ENCODE results near the gene OSBPL10. TPM values are rescaled to one million over a fixed set of nuclear protein-coding genes. Genes with fewer than 3 reads are reported as not detected.

Gene OSBPL10
- polyA plus RNA-seq, 1 donor from 2014 or later = 2.0 TPM

GRCh38 chr3:31639828-31640227 lies 341.2 kb downstream of the OSBPL10 start:
- Histone ChIP-seq H3K9ac (ENCODE audit: low read length) (no peak overlapping the region), H3K4me3 (ENCODE audit: low read length) (no peak overlapping the region), H3K9me2 (ENCODE audit: insufficient read depth, low read length) (no peaks in the 10 kb centered on the region), H3F3A (ENCODE audit: insufficient read depth, low read length, poor library complexity, severe bottlenecking) (no peaks in the 10 kb centered on the region), H3K4me2 (ENCODE audit: low read length) (no peak overlapping the region), H3K79me2 (replicated peaks; ENCODE audit: insufficient read depth, low read length) (no peaks in the 10 kb centered on the region), H3K36me3 (ENCODE audit: insufficient read depth, low read length) (no peaks in the 10 kb centered on the region), H3K27me3 (ENCODE audit: insufficient read depth, low read depth, low read length) (no peaks in the 10 kb centered on the region), H3K9me3 (ENCODE audit: low read length) (no peaks in the 10 kb centered on the region), H4K20me1 (ENCODE audit: insufficient read depth) (no peaks in the 10 kb centered on the region), H2AFZ (ENCODE audit: low read depth, low read length) (no peak overlapping the region), H3K27ac (ENCODE audit: low read length) (no peak overlapping the region)
- no peak for TF ChIP-seq EZH2 (IDR thresholded peaks at IDR 0.05; ENCODE audit: borderline replicate concordance, insufficient read depth, low read length, poor library complexity, severe bottlenecking)
- TF ChIP-seq POLR2AphosphoS5 (IDR thresholded peaks at IDR 0.05) = no peak
- TF ChIP-seq TAF1 (IDR thresholded peaks at IDR 0.05; ENCODE audit: low read depth) = no peak
- no peak for TF ChIP-seq CTCF (IDR thresholded peaks at IDR 0.05; ENCODE audit: poor library complexity, severe bottlenecking)
- TF ChIP-seq SMC3 (conservative IDR thresholded peaks at IDR 0.05; ENCODE audit: poor library complexity) = no peak
- no peak for TF ChIP-seq REST (IDR thresholded peaks at IDR 0.05; ENCODE audit: borderline replicate concordance)
- no peak for TF ChIP-seq RAD21 (conservative IDR thresholded peaks at IDR 0.05)
- TF ChIP-seq EP300 (conservative IDR thresholded peaks at IDR 0.05; ENCODE audit: poor library complexity, severe bottlenecking) = no peak
- TF ChIP-seq MXI1 (conservative IDR thresholded peaks at IDR 0.05; ENCODE audit: poor library complexity, severe bottlenecking) = no peak

GRCh38 chr3:31636694-31637442 lies 344.2 kb downstream of the OSBPL10 start:
- Histone ChIP-seq H4K20me1 (ENCODE audit: insufficient read depth) (no peaks in the 10 kb centered on the region), H3F3A (ENCODE audit: insufficient read depth, low read length, poor library complexity, severe bottlenecking) (no peaks in the 10 kb centered on the region), H3K9me3 (ENCODE audit: low read length) (no peaks in the 10 kb centered on the region), H2AFZ (ENCODE audit: low read depth, low read length) (no peak overlapping the region), H3K36me3 (ENCODE audit: insufficient read depth, low read length) (no peaks in the 10 kb centered on the region), H3K4me2 (ENCODE audit: low read length) (no peak overlapping the region), H3K27me3 (ENCODE audit: insufficient read depth, low read depth, low read length) (no peaks in the 10 kb centered on the region), H3K9me2 (ENCODE audit: insufficient read depth, low read length) (no peaks in the 10 kb centered on the region), H3K79me2 (replicated peaks; ENCODE audit: insufficient read depth, low read length) (no peaks in the 10 kb centered on the region), H3K4me3 (ENCODE audit: low read length) (no peak overlapping the region), H3K27ac (ENCODE audit: low read length) (no peak overlapping the region), H3K9ac (ENCODE audit: low read length) (no peak overlapping the region)
- TF ChIP-seq RAD21 (conservative IDR thresholded peaks at IDR 0.05) (no peak), SMC3 (conservative IDR thresholded peaks at IDR 0.05; ENCODE audit: poor library complexity) (no peak), POLR2AphosphoS5 (IDR thresholded peaks at IDR 0.05) (no peak), EZH2 (IDR thresholded peaks at IDR 0.05; ENCODE audit: borderline replicate concordance, insufficient read depth, low read length, poor library complexity, severe bottlenecking) (no peak), CTCF (IDR thresholded peaks at IDR 0.05; ENCODE audit: poor library complexity, severe bottlenecking) (no peak), REST (IDR thresholded peaks at IDR 0.05; ENCODE audit: borderline replicate concordance) (no peak), EP300 (conservative IDR thresholded peaks at IDR 0.05; ENCODE audit: poor library complexity, severe bottlenecking) (no peak), MXI1 (conservative IDR thresholded peaks at IDR 0.05; ENCODE audit: poor library complexity, severe bottlenecking) (no peak), TAF1 (IDR thresholded peaks at IDR 0.05; ENCODE audit: low read depth) (no peak)

Measured in neural cell (in vitro differentiated cells).